Activated T-helper 17 cell treated with anti-CD3 and anti-CD28 coated beads, Interleukin-2, amount 50 U/mL, for 72 hours (primary cell): ENCODE data around the gene ROM1. TPM values are rescaled to one million over a fixed set of nuclear protein-coding genes. Genes with fewer than 3 reads are reported as not detected.
"Not testable (repeated sequence)": the region's sequence is repeated elsewhere in the genome, so short reads cannot be mapped to it uniquely, and the experiment has no call there.

Experiments
- ATAC-seq: fragments of 150-1000 bp; cut with Tn5 transposase; replicated peaks from 2 replicates; pipeline ENCODE4 v1.10.0; 2021; ENCODE audit warnings: mild to moderate bottlenecking, moderate library complexity
- H3K27ac Mint-ChIP-seq: one replicate; pipeline ENCODE4 v1.8.0; 2022; ENCODE audit warnings: mixed read lengths
- H3K27me3 Mint-ChIP-seq: one replicate; pipeline ENCODE4 v1.8.0; 2022; ENCODE audit warnings: mixed read lengths
- H3K36me3 Mint-ChIP-seq: one replicate; pipeline ENCODE4 v1.8.0; 2022; ENCODE audit warnings: low read depth, mild to moderate bottlenecking, mixed read lengths
- H3K4me1 Mint-ChIP-seq: one replicate; pipeline ENCODE4 v1.8.0; 2022; ENCODE audit warnings: mixed read lengths
- H3K4me3 Mint-ChIP-seq: one replicate; pipeline ENCODE4 v1.8.0; 2022; ENCODE audit warnings: mild to moderate bottlenecking, mixed read lengths
- H3K9me3 Mint-ChIP-seq: one replicate; pipeline ENCODE4 v1.8.0; 2022; ENCODE audit warnings: mixed read lengths
- total RNA-seq, 2 donors: library from RNA; stranded (reverse); gene quantifications; one replicate each; pipeline ENCODE4 v1.2.3, GENCODE V29; 2022

Gene ROM1
- total RNA-seq, 2 donors from 2014 or later: 2.0 to 3.0 TPM

GRCh38 chr11:62645946-62646824 lies 33.1 kb downstream of the ROM1 start, which contains the start of gene GANAB:
Gene GANAB (minus strand): TSS chr11:62646613. CDS start chr11:62646599, 14 bp downstream.
- Mint-ChIP-seq H3K27me3 (no peaks in the 10 kb centered on the region), H3K27ac (peak within 1 kb of the TSS; percentile 97), H3K4me3 (peak within 1 kb of the TSS; percentile 100), H3K9me3 (no peaks in the 10 kb centered on the region), H3K4me1 (no peaks in the 10 kb centered on the region), H3K36me3 (peaks cover 54% of the 10 kb centered on the region)
- ATAC-seq: peak; percentile 99

GRCh38 chr11:62646825-62647608 lies 34.0 kb downstream of the ROM1 start:
- H3K4me1 Mint-ChIP-seq: no peaks in the 10 kb centered on the region
- peak overlapping the region; percentile 100 for H3K4me3 Mint-ChIP-seq
- H3K36me3 Mint-ChIP-seq: peaks cover 54% of the 10 kb centered on the region
- peak overlapping the region; percentile 97 for H3K27ac Mint-ChIP-seq
- no peak for ATAC-seq
- H3K27me3 Mint-ChIP-seq: no peaks in the 10 kb centered on the region
- no peaks in the 10 kb centered on the region for H3K9me3 Mint-ChIP-seq

- Mint-ChIP-seq H3K4me3 (peak overlapping the region; percentile 100), H3K27me3 (no peaks in the 10 kb centered on the region), H3K27ac (no peak overlapping the region), H3K4me1 (peaks cover 6% of the 10 kb centered on the region), H3K9me3 (no peaks in the 10 kb centered on the region), H3K36me3 (peaks cover 57% of the 10 kb centered on the region)
- no peak for ATAC-seq
These were observed 34.5 kb downstream of the ROM1 start for GRCh38 chr11:62647609-62648005.

- no peak for ATAC-seq
These were observed 35.3 kb downstream of the ROM1 start for GRCh38 chr11:62648185-62648966.

GRCh38 chr11:62648967-62649364 lies 35.9 kb downstream of the ROM1 start:
- peaks cover 49% of the 10 kb centered on the region for H3K36me3 Mint-ChIP-seq
- no peaks in the 10 kb centered on the region for H3K27me3 Mint-ChIP-seq
- no peak for ATAC-seq
- H3K27ac Mint-ChIP-seq: no peak overlapping the region
- no peaks in the 10 kb centered on the region for H3K9me3 Mint-ChIP-seq
- H3K4me1 Mint-ChIP-seq: peaks cover 11% of the 10 kb centered on the region
- no peak overlapping the region for H3K4me3 Mint-ChIP-seq

More at GRCh38 chr11:62648185-62648966, 35.3 kb downstream of the ROM1 start:
- no peak overlapping the region for H3K4me3 Mint-ChIP-seq
- no peaks in the 10 kb centered on the region for H3K27me3 Mint-ChIP-seq
- H3K4me1 Mint-ChIP-seq: peaks cover 7% of the 10 kb centered on the region
- H3K27ac Mint-ChIP-seq: no peak overlapping the region
- H3K36me3 Mint-ChIP-seq: peaks cover 51% of the 10 kb centered on the region
- no peaks in the 10 kb centered on the region for H3K9me3 Mint-ChIP-seq

- H3K4me3 Mint-ChIP-seq: no peak overlapping the region
- H3K27me3 Mint-ChIP-seq: no peaks in the 10 kb centered on the region
- peaks cover 11% of the 10 kb centered on the region for H3K4me1 Mint-ChIP-seq
- no peak overlapping the region for H3K27ac Mint-ChIP-seq
- peaks cover 44% of the 10 kb centered on the region for H3K36me3 Mint-ChIP-seq
- no peak for ATAC-seq
- H3K9me3 Mint-ChIP-seq: no peaks in the 10 kb centered on the region
These were observed 36.4 kb downstream of the ROM1 start for GRCh38 chr11:62649486-62649885.

- H3K27me3 Mint-ChIP-seq, H3K4me3 Mint-ChIP-seq, H3K9me3 Mint-ChIP-seq, H3K27ac Mint-ChIP-seq, ATAC-seq: not testable (repeated sequence)
- H3K4me1 Mint-ChIP-seq: peaks cover 11% of the 10 kb centered on the region
- peaks cover 36% of the 10 kb centered on the region for H3K36me3 Mint-ChIP-seq
These were observed 37.2 kb downstream of the ROM1 start for GRCh38 chr11:62650283-62650682.

- peak; percentile 35 for ATAC-seq
- peaks cover 20% of the 10 kb centered on the region for H3K36me3 Mint-ChIP-seq
These were observed 39.3 kb downstream of the ROM1 start for GRCh38 chr11:62652161-62653006.

GRCh38 chr11:62654297-62654696 lies 41.2 kb downstream of the ROM1 start:
- Mint-ChIP-seq H3K4me1 (peaks cover 11% of the 10 kb centered on the region), H3K4me3 (peak overlapping the region; percentile 94), H3K27ac (peak overlapping the region; percentile 98), H3K36me3 (peaks cover 14% of the 10 kb centered on the region), H3K27me3 (no peaks in the 10 kb centered on the region), H3K9me3 (no peaks in the 10 kb centered on the region)
- no peak for ATAC-seq

More at GRCh38 chr11:62652161-62653006, 39.3 kb downstream of the ROM1 start:
- Mint-ChIP-seq H3K4me3 (peak overlapping the region; percentile 94), H3K4me1 (peaks cover 11% of the 10 kb centered on the region), H3K9me3 (no peaks in the 10 kb centered on the region), H3K27ac (peak overlapping the region; percentile 98), H3K27me3 (no peaks in the 10 kb centered on the region)

- peaks cover 22% of the 10 kb centered on the region for H3K36me3 Mint-ChIP-seq
- ATAC-seq: no peak
- H3K27me3 Mint-ChIP-seq: no peaks in the 10 kb centered on the region
- peaks cover 11% of the 10 kb centered on the region for H3K4me1 Mint-ChIP-seq
- H3K27ac Mint-ChIP-seq: no peak overlapping the region
- no peaks in the 10 kb centered on the region for H3K9me3 Mint-ChIP-seq
- no peak overlapping the region for H3K4me3 Mint-ChIP-seq
These were observed 43.9 kb downstream of the ROM1 start for GRCh38 chr11:62656796-62657429.

- peak; percentile 41 for ATAC-seq
- Mint-ChIP-seq H3K4me3 (peak overlapping the region; percentile 89), H3K27me3 (no peaks in the 10 kb centered on the region), H3K9me3 (no peaks in the 10 kb centered on the region), H3K36me3 (peaks cover 90% of the 10 kb centered on the region), H3K27ac (peak overlapping the region; percentile 82), H3K4me1 (peaks cover 10% of the 10 kb centered on the region)
These were observed 51.5 kb downstream of the ROM1 start for GRCh38 chr11:62664405-62665074.
